Measurements from ENCODE around the gene SGPL1.

The SGPL1 gene

DNA sequence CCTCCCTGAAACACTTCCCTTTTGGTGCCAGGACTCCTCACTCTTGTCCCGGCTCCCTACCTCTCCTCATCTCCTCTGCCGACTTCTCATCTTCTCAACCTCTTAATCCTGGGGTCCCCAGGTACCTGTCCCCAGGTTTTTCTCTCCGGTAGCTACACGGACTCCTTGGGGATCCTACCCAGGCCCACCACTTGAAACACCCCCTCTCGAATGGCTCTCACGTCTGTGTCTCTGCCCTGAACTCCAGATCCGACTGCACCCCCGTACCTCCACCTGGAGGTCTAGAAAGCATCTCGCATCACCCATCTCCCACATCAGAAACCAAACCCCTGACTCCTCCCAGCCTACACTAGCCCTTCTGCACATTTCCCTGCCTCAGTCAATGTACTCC lies 35.4 kb upstream of the SGPL1 start:
- no peak for DNase-seq (ENCODE audit: low spot score)

DNA sequence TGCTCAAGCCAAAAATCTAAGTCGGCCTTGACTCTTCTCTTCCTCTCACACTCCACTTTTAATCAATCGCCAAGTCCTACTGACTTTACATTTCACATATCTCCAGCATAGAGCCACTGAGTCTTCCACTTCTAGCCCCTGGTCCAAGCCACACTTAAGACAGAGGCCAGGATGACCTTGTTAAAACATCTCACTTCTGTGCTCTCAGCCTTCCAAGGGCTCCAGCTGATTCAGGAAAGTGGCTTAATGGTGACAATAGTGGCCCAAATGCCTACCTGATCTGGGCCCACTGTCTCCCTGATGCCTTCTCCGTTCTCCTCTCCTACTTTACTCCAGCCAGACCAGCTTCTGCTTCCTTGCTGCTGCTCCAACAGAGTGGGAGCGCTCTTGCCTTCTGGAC lies 35.0 kb upstream of the SGPL1 start:
- no peak for DNase-seq (ENCODE audit: low spot score)

DNA sequence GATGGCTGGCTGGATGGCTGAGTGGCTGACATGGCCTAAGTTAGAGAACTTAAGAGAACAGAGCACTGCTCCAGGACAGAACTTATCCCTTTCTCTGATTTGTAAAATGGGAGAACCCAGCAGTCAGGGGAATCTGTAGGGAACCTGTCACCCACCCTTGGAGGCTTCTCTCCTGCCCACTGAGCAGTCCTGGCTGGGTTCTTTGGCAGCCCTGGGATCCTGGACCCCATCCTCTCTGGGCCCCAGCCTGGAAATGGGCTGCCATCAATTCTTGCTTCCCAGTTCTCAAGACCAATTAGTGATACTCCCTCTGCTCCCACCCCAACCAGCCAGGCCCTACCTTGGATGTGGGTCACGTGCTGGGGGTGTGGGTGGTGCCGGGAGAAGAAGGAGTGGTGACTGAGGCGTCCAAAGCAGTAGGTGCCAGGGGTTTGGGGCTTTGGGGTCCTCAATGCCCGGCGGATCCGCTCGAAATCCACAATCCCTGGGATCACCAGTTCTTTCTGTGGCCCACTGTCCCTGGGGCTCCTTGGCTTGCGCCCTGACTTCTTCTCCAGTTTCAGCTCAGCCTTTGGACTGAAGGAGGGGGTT lies 34.2 kb upstream of the SGPL1 start:
- no peak for DNase-seq (ENCODE audit: low spot score)

DNA sequence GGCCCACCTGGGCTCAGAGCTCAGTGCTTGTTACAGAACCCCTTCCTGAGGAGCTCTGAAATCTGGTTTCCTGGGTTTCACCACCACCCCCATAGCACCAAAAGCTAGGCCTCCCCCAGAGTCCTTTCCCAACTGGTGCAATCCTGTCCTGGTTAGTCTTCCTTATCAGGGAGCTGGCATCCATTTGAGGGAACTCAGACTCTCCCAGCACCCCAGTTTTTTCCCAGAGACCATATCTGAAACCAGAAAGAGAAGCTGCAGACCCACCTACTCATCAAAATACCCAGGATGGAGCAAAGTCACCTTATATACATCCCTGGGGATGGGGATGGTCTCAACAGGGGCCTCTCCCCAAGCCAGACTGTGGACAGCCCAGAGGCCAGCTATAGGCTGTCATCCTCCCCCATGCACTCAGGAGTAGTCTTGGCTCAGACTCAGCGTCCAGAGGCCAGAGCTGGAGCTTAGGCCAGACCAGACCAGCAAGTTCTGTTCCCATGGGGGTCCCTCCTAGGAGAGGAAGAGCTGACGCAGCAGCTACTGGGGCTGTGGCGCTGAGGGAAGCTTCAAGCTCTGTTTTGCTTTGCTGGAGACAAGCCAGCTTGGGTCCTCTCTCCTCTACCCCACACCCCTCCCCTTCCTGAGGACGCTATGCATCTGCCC lies 33.5 kb upstream of the SGPL1 start:
- no peak for DNase-seq (ENCODE audit: low spot score)

DNA sequence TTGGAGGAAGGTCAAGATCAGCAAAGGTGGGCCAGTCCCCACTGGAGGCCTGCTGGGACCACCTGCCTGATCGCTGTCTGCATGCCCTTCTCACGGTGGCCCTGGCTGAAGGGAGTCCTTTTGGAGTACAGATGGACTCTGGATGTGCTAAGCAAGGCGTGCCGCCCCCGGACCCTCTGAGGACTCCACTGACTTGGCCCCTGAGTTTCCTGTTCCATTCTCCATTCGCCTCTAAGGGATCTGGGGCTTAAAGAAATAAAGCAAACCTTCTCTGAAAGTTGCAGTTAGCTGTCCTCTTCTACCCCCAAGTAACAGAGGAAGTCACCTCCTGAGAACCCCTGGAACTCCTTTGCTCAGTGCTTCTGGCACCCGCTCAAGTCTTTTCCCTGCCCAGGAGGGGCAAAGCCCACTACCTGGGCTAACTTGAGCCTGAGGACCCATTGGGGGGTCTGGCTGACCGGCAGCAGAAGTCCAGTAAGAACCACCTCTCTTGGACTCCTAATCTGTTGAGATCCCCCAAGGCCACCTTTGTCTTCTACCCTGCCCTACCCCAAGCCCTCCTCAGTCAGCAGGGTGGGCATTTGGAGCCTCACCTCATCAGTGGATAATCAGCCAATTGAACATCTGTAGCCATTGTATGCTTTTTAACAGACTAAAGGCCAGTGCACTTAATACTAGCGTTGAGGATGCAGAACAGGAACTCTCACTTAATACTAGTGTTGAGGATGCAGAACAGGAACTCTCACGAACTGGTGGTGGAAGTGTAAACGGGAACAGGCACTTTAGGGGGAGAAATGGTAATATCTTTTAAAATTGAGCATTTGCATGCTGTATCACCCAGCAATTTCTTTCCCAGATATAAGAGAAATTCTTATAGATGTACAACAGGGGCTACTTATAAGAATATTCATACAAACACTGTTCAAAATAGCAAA lies 32.7 kb upstream of the SGPL1 start:
- DNase-seq (ENCODE audit: low spot score) = no peak

DNA sequence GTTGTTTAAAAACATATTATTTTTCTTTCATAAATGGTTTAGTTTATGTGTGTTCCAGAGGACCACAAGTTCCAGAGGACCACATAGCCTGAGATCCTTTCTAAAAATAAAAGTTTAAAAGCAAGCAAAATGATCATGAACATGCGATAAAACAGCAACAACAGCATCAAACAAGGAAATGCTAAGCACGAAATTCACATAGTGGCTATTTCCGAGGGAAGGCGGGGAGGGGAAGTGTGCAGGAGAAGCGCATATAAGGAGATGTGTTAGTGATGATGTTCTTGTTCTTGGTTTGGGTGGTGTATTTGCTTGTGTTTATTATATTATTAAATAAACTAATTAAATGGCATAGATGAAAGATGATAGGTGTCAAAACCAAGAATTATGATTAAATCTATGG lies 31.7 kb upstream of the SGPL1 start:
- no peak for DNase-seq (ENCODE audit: low spot score)

DNA sequence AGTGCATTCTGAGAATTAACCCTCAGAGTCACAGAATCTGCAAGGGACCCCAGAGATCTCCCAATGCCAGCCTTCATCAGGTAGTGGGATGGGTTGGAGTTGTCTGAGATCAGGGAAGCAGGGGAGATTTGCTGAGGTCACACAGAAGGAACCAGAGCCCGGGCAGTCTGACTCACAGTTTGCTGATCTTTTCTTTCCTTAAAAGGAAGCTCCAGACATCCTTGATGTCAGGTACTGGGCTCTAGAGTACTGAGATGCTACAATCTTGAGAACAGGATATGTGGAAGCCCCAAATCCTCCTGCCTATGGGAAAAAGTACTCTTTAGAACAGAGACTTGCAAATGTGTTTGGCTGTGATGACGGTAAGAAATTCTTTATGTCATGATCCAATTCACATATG lies 31.3 kb upstream of the SGPL1 start:
- DNase-seq (ENCODE audit: low spot score) = no peak

DNA sequence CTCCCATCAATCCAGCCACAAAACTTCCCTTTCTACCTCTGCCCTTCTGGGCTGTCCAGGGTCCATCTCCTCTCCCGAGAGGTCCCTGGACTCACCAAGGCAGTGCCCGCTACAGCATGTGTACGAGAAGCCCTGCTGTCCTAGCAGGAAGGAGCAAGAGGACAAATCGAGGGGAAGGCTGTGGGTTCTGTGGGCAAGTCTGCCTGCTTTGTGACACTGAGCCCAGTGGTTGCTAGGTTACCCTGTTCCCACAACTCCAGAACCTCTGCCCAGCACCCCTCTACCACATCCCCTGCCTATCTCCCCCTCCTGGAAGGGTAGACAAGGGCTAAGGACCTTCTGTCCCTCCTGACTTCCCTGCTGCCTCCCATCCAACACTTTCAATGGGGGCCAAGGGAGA lies 30.6 kb upstream of the SGPL1 start, which contains the start of gene TBATA:
TSS of gene TBATA (minus strand) at position 188 of the 400 bp plus-strand sequence. CDS start 1,998 bp downstream, outside the sequence.
- DNase-seq (ENCODE audit: low spot score) = no peak

DNA sequence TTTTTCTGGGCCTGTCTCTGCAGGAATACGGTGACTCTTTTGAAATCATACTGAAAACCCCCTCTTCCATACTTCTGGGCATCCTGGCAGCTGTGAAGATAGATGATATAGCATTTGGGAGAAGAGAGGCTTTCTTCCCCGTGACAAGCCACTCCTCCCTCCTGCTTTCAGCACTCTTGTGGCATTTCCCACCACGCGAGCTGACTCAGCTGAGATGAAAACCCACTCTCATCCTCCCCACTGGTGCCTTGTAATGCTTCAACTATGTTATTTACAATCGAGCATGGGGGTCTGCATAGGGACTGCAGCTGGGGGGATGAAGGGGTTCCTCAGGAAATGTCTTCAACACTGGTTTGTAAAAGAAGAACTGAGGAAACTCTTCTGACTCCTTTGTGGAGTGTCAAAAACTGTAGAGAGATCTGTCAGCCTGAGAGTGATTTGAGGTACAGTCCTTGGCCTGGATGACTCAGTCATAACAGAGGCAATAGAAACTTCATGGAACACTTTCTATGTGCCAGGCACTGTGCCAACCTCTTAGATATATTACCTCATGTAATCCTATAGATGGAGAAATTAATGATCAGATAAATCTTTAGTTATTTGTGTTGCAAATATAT lies 28.8 kb upstream of the SGPL1 start:
- DNase-seq (ENCODE audit: low spot score) = no peak

DNA sequence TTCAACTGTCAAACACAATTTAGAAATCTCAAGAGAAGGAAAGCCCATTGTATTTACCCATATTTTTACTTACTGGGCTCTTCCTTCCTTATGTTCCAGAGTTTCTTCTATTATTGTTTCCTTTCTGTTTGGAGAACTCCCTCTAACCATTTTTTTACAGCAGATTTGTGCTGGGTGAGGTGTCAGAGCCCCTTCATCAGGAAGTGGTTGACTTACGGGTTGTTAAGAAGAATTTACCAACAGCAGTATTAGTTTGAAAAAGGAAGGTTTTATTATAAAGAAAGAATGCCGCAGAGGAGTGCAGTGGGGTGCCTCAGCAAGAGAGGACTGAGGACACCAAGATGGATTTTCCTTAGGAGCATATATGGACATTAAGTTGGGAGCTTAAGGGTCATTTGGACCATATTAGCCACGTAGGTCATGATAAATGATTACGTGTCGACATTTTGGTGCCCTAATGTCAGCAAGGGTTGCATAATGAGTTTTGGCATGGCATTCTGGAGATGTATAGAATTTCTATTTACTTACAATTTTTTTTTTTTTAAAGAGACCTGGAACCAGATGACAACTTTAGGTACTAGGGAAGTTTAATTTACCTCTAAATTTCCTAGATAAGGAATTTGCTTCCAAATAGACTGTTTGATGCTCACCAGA lies 24.2 kb upstream of the SGPL1 start:
- DNase-seq (ENCODE audit: low spot score) = no peak

DNA sequence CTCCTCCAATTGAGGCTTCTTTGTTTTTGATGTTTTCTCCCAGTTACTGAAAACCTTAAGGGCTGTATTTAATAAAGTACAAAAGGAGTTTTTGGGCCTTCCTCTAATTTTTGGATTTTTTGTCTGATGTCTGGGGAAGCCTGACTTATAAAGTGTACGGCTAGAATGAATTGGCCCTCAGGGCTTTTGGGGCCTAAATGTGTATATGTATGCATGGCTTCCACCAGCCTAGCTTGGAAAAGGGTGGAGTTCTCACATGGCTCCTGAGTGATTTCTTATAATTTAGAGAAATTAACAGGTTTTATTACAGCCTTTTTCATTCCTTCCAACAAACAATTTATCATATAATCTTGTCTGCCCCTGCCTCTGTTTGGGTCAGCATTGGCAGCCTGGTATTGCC lies 20.1 kb upstream of the SGPL1 start:
- DNase-seq (ENCODE audit: low spot score) = no peak

DNA sequence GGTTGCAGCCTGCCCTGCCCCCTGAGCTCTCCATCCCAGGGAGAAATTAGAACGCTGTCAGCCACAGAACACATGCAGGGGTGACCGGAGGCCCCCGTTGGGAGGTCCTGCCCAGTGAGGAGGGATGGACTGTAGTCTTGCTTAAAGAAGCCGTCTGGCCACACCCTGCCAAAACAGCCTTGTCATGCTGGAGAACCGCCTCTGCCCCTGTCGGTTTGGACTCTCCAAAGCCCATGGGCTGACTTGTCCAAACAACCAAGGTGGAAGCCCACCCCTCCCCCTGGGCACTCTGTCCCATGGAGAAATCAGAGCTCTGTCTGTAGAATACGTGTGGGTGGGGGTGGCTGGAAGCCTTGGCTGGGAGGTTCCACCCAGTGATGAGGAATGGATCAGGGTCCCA lies 17.9 kb upstream of the SGPL1 start:
- DNase-seq (ENCODE audit: low spot score) = no peak

DNA sequence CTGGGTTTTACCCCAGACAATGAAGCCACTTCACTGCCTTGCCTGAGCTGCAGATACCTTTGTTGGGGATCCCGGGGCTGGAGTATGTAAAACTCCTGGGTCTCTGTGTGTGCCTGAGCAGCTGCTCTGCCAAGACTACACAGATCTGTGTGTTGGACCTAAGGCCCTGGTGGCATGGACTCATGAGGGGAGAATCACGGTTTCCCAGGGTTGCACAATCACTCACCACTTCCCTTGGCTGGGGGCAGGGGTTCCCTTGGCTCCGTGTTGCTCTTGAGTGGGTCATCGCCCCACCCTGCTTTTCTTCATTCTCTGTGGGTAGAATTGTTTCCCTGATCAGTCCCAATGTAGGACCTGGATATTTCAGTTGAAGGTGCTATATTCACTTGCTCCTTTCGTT lies 16.6 kb upstream of the SGPL1 start:
- no peak for DNase-seq (ENCODE audit: low spot score)

DNA sequence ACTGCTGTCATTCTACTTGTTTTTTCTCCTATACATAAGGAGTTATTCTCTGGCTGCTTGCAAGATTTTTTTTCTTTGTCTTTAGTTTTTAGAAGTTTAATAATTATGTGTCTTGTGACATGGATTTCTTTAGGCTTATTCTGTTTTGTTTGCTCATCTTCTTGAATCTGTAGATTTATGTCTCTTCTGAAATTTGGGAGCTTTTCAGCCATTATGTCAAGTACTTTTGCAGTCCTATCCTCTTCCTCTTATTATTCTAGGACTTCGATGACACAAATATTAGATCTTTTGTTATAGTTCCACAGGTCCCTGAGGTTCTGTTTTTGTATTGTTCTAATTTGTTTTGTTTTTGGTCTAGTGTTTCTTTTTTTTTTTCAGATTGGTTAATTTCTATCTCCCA lies 13.9 kb upstream of the SGPL1 start:
- DNase-seq (ENCODE audit: low spot score) = no peak

DNA sequence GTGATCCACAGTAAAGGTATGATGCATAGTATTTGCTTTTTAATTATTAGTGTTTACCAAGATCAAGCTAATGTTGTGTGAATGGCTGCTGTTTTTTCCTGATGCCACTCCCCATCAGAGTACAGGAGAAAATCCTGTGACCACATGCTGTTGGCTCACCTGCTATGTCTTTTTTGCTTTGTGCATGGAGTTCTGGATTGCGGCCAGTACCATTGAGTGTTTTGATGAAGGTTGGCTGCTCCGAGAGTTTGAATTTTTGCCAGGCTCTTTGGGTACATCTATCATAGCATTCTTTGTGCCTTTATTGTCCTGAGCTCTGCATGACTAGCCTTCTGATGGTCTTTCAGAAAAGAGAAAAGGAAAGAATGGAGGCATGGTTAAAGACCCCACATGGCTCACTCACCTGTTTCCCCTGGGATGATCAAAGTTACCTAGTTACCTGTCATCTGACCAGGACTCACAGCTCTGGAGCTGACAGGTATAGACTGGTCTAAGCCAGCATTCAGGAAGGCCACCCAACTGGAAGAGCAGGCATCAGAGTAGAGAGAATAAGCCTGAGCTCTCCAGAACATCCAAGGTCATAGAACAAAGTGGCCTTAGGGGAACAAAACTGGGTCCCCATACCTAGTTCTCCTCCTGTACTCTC lies 11.8 kb upstream of the SGPL1 start:
- DNase-seq (ENCODE audit: low spot score) = no peak

DNA sequence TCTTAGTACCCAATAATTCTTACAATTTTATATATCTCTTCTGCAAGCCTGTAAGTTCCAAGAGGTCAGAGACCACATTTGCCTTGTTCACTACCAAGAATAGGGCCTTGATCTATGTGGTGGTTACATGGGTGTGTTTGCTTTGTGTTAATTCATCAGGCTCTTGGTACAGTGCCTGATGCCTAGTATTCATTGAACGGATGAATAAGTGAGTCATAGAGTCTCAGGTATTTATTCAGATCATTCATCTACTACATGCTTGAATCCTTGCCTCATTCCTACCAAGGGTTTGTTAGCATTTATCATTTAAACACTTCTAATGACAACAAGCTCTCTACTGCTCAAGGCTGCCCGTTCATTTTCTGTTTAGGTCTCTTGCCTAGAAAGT lies 11.3 kb upstream of the SGPL1 start:
- DNase-seq (ENCODE audit: low spot score) = no peak

DNA sequence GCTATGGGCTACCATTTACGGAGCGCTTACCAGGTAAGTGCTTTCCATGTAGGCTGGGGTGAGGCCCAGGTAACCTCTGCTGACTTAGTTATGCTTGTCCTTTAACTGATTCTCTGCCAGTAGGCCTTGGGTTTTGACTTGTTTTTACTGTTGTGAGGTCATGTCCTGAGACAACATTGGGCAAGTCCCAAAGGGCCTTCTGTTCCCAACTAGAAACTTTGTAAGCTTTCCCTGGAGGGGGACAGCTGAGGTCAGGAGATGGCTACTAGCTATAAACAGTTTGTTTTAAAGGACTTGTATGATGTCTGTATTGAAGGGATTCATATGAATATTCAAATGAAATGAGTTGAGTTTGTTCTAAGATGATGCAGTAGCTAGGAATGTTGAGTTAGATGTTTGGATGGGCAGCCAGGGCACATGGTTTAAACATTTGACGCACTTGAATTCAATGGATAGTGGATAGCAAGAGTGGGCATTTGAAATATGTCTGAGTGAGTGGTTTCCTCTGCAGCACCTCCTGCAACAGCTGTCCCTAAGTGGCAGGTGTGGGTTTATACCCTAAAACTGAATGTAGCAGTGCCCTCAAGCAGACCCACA lies 10.0 kb upstream of the SGPL1 start:
- DNase-seq (ENCODE audit: low spot score) = no peak

DNA sequence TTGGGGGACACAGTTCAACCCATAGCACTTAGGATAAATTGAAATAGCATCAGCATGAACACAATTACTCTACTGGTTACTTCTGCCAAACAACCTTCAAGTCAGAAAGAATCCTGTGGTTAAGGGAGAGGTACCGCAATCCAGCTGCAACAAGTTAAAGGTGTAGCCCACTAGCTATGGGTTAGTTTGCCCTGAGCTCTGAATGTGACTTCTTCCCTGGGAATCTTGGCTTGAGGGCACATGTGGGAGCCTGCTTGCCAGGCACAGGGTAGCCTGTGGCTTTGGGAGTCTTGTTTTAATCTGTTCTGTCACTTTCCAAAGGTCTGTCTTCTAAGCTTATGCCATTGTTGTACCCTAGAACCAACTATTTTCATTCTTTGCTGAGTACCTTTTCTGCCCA lies 8.9 kb upstream of the SGPL1 start:
- no peak for DNase-seq (ENCODE audit: low spot score)

DNA sequence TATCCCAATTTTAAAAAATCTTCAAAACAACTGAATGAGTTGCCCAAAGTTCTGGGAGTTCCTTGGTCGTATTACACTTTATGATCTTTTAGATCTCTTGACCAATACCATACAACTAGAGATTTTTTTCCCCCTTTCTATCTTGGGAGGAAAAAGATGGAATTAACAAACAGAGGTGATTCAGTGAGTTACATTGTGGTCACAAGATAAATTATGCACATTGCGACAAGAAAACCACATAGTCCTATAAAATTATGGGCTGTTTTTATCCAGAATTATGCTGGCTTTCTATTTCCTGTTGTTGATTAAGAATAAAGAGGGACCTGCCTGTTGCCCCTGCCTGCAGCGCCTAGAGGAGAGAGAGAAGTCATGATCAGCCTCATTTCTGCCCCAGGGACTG lies 8.2 kb upstream of the SGPL1 start:
- no peak for DNase-seq (ENCODE audit: low spot score)

DNA sequence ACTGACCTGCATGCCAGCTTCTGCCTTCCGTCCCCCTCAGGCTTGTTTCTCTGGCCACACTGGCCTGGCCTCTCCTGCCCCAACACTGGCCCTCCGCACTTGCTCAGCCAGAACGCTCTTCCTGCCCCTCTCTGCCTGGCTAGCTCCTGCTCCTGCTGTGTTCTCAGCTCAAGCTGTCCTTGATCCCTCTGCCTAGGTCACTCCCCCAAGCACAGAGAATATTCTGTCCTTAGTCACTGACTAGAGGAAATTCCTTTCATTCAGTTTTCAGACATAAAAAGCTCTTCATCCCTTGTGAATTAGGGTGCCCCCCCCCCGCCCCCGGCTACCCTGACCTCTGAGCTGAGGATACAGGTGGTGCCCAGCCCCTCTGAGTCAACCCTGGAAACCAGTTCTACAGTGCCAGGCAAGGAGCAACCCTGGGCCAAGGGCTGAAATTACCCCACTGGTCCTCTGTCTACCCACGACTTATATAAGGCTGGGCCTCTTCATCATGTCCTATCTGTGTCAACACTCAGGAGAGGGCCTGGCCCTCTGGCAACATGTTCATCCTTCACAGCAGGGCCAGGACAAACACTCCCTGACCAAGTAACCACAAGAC lies 6.6 kb upstream of the SGPL1 start:
- no peak for DNase-seq (ENCODE audit: low spot score)

DNA sequence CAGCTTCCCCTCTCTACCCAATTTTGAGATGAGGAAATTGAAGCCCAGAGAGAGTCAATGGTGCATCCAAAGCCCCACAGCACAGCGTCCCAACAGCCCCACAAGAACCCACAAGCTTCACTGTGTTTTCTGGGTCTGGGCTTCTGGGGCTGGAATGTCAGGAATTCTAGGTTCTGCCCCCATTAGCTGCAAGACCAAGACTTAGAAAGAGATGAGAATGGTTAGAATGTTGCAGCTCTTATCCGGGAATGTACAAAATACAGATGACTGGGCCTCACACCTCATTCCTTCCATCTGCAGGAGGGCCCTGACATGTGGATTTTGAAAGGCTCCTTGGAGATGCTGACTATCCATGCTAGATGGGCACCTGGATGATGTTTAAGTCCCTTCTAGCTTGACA lies 6.0 kb upstream of the SGPL1 start:
- no peak for DNase-seq (ENCODE audit: low spot score)

All from COLO829 (cell line).